ENCODE results near the gene RAB5IF. TPM values are rescaled to one million over a fixed set of nuclear protein-coding genes. Genes with fewer than 3 reads are reported as not detected.
A peak's percentile ranks its signal among the peaks of the same experiment; 100 is the strongest.

RAB5IF gene
- total and polyA plus RNA-seq, 4 experiments from 2014 or later: 63.4 to 212 (median 115) TPM

DNA sequence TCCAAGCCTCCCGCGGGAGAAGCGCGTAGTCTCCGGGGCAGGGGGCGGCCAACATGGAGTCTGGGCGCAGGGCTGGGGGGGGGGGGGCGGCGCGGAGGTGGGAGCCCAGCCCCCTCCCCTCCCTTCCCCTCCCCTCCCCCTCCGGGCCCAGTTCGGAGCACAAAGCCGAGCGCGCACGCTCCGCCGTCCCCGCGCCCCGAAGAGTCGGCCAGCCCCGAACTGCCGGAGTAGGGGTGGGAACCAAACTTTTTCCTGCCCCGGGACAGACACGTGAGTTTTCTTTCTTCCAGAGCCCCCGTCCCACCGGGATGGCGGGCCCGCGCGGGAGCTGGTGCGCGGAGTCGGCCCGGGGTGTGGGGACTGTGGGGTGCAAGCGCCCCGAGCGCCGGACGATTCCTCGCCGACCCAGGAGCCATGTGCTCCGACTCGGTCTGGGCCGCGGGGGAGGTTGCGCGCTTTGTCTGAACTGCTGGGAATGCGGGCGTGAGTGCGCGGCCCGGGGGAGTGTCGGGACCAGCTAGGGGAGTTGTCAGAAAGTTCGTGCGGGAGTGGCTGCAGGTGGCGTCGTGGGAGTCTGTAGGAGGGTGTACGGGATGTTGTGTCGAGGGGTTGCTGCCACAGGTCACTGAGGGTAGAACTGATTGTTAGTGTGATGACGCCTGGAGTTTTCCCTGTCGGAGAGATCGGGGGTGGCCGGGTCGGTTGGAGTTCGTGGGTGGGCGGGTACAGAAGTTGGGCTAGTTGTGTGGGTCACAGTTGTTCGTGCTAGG lies 31.0 kb upstream of the RAB5IF start:
- Histone ChIP-seq H3K27me3 (ENCODE audit: insufficient read depth, low read length) (no peaks in the 10 kb centered on the region), H3K4me3 (ENCODE audit: low read length in 2 of 2) (peak overlapping the region; percentile 23 to 73), H3K4me1 (ENCODE audit: insufficient read depth, low read length) (peaks cover 40% of the 10 kb centered on the region), H3K36me3 (ENCODE audit: insufficient read depth, low read length) (peaks cover 13% of the 10 kb centered on the region), H3K9me3 (ENCODE audit: control insufficient read depth in 1 of 2, low read length in 2 of 2) (no peaks in the 10 kb centered on the region), H3K27ac (ENCODE audit: low read depth, low read length) (peak overlapping the region; percentile 100)
- Mint-ChIP-seq H3K4me1 (peaks cover 24 to 46% (median 32%) of the 10 kb centered on the region in 4 donors), H3K4me3 (peak overlapping the region; percentile 86 to 96 (median 92)), H3K36me3 (peaks cover 0 to 24% of the 10 kb centered on the region in 2 donors), H3K27me3 (no peaks in the 10 kb centered on the region), H3K27ac (peak overlapping the region; percentile 94 to 97 (median 96)), H3K9me3 (peaks cover 0 to 4% (median 0%) of the 10 kb centered on the region in 8 donors)
- POLR2A ChIA-PET (ENCODE audit: partially characterized antibody): interaction anchor here (0.8 to 10.7 kb wide), 9 partner anchors 8 to 620 kb away, joined by 3 to 202 read pairs (median 7); partner anchors contain the start of genes RAB5IF, SCAND1 and SLA2
- CTCF ChIA-PET (ENCODE audit: partially characterized antibody): interaction anchor here (1.2 to 11.4 kb wide), 3 partner anchors 15 to 180 kb away, joined by 3 to 132 read pairs (median 37); partner anchors contain the start of gene RAB5IF
- DNase-seq: peak; percentile 51 to 70 (median 59)
- intact Hi-C loops (cut with micrococcal nuclease): loop anchor here (1.0 to 10.0 kb wide), 2 partner anchors 21 to 620 kb away; partner anchors contain the start of gene SCAND1

DNA sequence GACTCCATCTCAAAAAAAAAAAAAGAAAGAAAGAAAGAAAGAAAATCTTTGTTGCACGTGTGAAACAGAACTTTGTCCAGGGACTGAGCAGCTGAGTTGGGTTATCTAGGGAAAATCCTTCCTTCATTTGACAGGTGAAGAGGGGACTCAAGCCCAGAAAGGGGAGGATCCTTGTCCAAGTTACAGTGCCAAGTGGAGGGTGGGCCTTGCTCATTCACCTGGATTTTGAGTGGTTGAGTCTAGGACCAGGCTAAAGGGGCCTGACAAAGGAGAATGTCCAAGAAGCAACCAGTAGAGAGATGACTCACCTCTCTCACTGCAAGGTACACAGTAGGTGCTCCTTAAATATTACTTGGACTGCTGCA lies 29.5 kb upstream of the RAB5IF start:
- Histone ChIP-seq H3K36me3 (ENCODE audit: insufficient read depth, low read length) (peaks cover 23% of the 10 kb centered on the region), H3K27ac (ENCODE audit: low read depth, low read length) (no peak overlapping the region), H3K27me3 (ENCODE audit: insufficient read depth, low read length) (no peaks in the 10 kb centered on the region), H3K4me3 (ENCODE audit: low read length in 2 of 2) (no peak overlapping the region), H3K4me1 (ENCODE audit: insufficient read depth, low read length) (peaks cover 41% of the 10 kb centered on the region), H3K9me3 (ENCODE audit: control insufficient read depth in 1 of 2, low read length in 2 of 2) (no peaks in the 10 kb centered on the region)
- H3K36me3 Mint-ChIP-seq: peaks cover 9 to 35% of the 10 kb centered on the region in 2 donors
- peaks cover 0 to 7% (median 0%) of the 10 kb centered on the region in 8 donors for H3K9me3 Mint-ChIP-seq
- peaks cover 24 to 53% (median 33%) of the 10 kb centered on the region in 4 donors for H3K4me1 Mint-ChIP-seq
- no peak for DNase-seq
- no peaks in the 10 kb centered on the region for H3K27me3 Mint-ChIP-seq
- ChIA-PET POLR2A (ENCODE audit: partially characterized antibody) (interaction anchor here (0.6 to 10.7 kb wide), 5 partner anchors 16 to 83 kb away, joined by 3 to 202 read pairs (median 4); partner anchors contain the start of gene RAB5IF), CTCF (ENCODE audit: partially characterized antibody) (interaction anchor here (0.7 to 11.4 kb wide), 3 partner anchors 14 to 374 kb away, joined by 3 to 132 read pairs (median 37); partner anchors contain the start of gene RAB5IF)
- H3K4me3 Mint-ChIP-seq: peak overlapping the region in 7 of 8 donors; percentile 45 to 96 (median 89)
- intact Hi-C loops (cut with micrococcal nuclease): loop anchor here (10.0 kb wide), 1 partner anchor 621 kb away; the partner anchor contains the start of gene SCAND1
- H3K27ac Mint-ChIP-seq: peak overlapping the region; percentile 76 to 97 (median 95)

DNA sequence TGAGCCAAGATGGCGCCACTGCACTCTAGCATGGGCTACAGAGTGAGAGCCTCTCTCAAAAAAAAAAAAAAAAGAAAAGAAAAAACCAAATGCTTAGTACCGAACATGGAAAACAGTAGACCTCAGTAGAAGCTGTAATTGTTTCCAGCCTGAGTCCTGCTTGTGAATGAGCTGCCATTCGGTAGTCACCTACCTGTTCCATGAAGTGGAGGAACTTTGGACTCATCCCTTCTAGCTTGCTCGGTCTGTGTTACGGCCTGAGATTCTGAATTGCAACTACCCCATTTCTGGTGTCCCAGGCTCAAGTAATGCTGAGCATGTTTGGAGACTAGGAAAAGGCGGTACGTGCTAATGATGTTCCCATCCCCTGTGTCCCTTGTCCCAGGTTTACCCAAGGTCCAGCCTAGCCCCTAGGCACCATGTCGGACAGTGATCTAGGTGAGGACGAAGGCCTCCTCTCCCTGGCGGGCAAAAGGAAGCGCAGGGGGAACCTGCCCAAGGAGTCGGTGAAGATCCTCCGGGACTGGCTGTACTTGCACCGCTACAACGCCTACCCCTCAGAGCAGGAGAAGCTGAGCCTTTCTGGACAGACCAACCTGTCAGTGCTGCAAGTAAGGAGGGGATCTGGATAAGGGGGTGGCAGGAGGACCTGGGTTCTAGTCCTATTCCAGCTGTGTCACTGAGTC lies 27.1 kb upstream of the RAB5IF start:
- Mint-ChIP-seq H3K27me3 (no peaks in the 10 kb centered on the region), H3K36me3 (peaks cover 14 to 43% of the 10 kb centered on the region in 2 donors), H3K4me3 (no peak overlapping the region), H3K4me1 (peaks cover 23 to 43% (median 32%) of the 10 kb centered on the region in 4 donors), H3K9me3 (peaks cover 0 to 7% (median 0%) of the 10 kb centered on the region in 8 donors), H3K27ac (peak overlapping the region in 1 of 7 donors; percentile 7)
- Histone ChIP-seq H3K36me3 (ENCODE audit: insufficient read depth, low read length) (peaks cover 23% of the 10 kb centered on the region), H3K4me3 (ENCODE audit: low read length in 2 of 2) (no peak overlapping the region), H3K4me1 (ENCODE audit: insufficient read depth, low read length) (peaks cover 42% of the 10 kb centered on the region), H3K9me3 (ENCODE audit: control insufficient read depth in 1 of 2, low read length in 2 of 2) (no peaks in the 10 kb centered on the region), H3K27ac (ENCODE audit: low read depth, low read length) (no peak overlapping the region), H3K27me3 (ENCODE audit: insufficient read depth, low read length) (no peaks in the 10 kb centered on the region)
- CTCF ChIA-PET (ENCODE audit: partially characterized antibody): interaction anchor here (0.7 to 11.4 kb wide), 5 partner anchors 11 to 26 kb away, joined by 3 to 132 read pairs (median 4); partner anchors contain the start of gene RAB5IF
- no peak for DNase-seq
- POLR2A ChIA-PET (ENCODE audit: partially characterized antibody): interaction anchor here (1.0 to 10.7 kb wide), 3 partner anchors 14 to 27 kb away, joined by 3 to 202 read pairs (median 3); partner anchors contain the start of gene RAB5IF
- intact Hi-C loops (cut with micrococcal nuclease): loop anchor here (10.0 kb wide), 1 partner anchor 624 kb away; the partner anchor contains the start of gene SCAND1

DNA sequence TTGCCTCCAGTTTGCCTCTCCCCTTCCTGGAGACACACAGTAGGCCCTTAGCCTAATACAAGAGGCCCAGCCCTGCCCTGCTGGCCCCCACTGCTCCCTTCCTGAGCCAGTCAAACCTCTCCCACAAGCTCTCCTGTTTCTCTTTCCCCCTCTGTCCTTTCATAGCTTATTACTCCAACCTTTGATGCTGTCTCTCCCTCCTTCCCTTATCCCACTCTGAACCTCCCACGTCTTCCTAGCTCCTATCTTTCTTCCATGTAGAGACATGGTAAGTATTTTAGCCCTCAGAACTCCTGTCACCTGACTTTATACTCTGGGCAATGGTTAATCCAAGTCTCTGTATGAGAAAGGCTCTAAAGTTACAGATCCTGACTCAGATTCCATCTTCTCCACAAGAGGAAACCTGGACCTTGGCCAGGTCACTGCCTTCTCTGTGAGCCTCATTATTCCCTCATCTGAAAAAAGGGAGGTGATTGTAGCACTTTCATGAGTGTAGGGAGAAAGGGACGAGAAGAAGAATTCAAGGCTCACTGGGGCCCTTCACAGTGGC lies 25.5 kb upstream of the RAB5IF start:
- Mint-ChIP-seq H3K27ac (peak overlapping the region in 6 of 7 donors; percentile 24 to 84 (median 72)), H3K4me3 (peak overlapping the region in 1 of 8 donors; percentile 11), H3K27me3 (no peaks in the 10 kb centered on the region), H3K4me1 (peaks cover 19 to 36% (median 27%) of the 10 kb centered on the region in 4 donors), H3K36me3 (peaks cover 19 to 43% of the 10 kb centered on the region in 2 donors), H3K9me3 (peaks cover 0 to 3% (median 0%) of the 10 kb centered on the region in 8 donors)
- Histone ChIP-seq H3K27ac (ENCODE audit: low read depth, low read length) (no peak overlapping the region), H3K4me1 (ENCODE audit: insufficient read depth, low read length) (peaks cover 38% of the 10 kb centered on the region), H3K9me3 (ENCODE audit: control insufficient read depth in 1 of 2, low read length in 2 of 2) (no peaks in the 10 kb centered on the region), H3K27me3 (ENCODE audit: insufficient read depth, low read length) (no peaks in the 10 kb centered on the region), H3K36me3 (ENCODE audit: insufficient read depth, low read length) (peaks cover 23% of the 10 kb centered on the region), H3K4me3 (ENCODE audit: low read length in 2 of 2) (no peak overlapping the region)
- ChIA-PET POLR2A (ENCODE audit: partially characterized antibody) (interaction anchor here (10.7 kb wide), 1 partner anchor 12 kb away, joined by 202 read pairs; no protein-coding TSS in a partner anchor), CTCF (ENCODE audit: partially characterized antibody) (interaction anchor here (11.4 kb wide), 1 partner anchor 10 kb away, joined by 132 read pairs; no protein-coding TSS in a partner anchor)
- intact Hi-C loops (cut with micrococcal nuclease): loop anchor here (10.0 kb wide), 1 partner anchor 625 kb away; the partner anchor contains the start of gene SCAND1
- DNase-seq: no peak

DNA sequence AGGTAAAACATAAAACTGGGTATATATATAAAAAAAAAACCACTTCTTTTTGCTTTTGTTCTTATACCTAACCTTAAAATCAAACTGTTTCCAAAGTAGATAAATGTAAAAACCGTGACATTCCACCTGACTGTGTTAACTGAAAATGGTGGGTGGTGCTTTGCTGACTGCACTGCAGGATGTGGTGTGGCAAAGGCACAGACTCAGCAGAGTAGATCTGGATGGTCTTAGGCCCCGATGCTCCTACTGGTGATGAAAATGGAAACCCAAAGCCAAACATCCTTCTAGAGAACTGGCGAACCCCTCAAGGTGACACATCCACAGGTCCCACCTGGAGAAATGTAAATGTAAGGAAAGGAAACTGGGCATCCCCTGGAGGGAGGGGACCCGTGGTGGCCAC lies 23.3 kb upstream of the RAB5IF start:
- H3K4me1 ChIP-seq (ENCODE audit: insufficient read depth, low read length): peaks cover 22% of the 10 kb centered on the region
- H3K36me3 Mint-ChIP-seq: peaks cover 26 to 40% of the 10 kb centered on the region in 2 donors
- H3K9me3 ChIP-seq (ENCODE audit: control insufficient read depth in 1 of 2, low read length in 2 of 2): no peaks in the 10 kb centered on the region
- ChIA-PET POLR2A (ENCODE audit: partially characterized antibody) (interaction anchor here (1.0 to 1.4 kb wide), 2 partner anchors 9 to 10 kb away, joined by 3 read pairs; partner anchors contain the start of gene TGIF2), CTCF (ENCODE audit: partially characterized antibody) (no interaction called here)
- peaks cover 23% of the 10 kb centered on the region for H3K36me3 ChIP-seq (ENCODE audit: insufficient read depth, low read length)
- no peaks in the 10 kb centered on the region for H3K27me3 ChIP-seq (ENCODE audit: insufficient read depth, low read length)
- DNase-seq: peak in 1 of 5 donors; percentile 37
- no peaks in the 10 kb centered on the region for H3K27me3 Mint-ChIP-seq
- intact Hi-C loops (cut with micrococcal nuclease): no loop called here
- H3K27ac Mint-ChIP-seq: peak overlapping the region; percentile 67 to 91 (median 85)
- H3K9me3 Mint-ChIP-seq: peaks cover 0 to 2% (median 0%) of the 10 kb centered on the region in 8 donors
- H3K4me1 Mint-ChIP-seq: peaks cover 8 to 27% (median 19%) of the 10 kb centered on the region in 4 donors
- H3K27ac ChIP-seq (ENCODE audit: low read depth, low read length): no peak overlapping the region
- H3K4me3 ChIP-seq (ENCODE audit: low read length in 2 of 2): no peak overlapping the region
- peak overlapping the region in 2 of 8 donors; percentile 29 to 48 for H3K4me3 Mint-ChIP-seq

DNA sequence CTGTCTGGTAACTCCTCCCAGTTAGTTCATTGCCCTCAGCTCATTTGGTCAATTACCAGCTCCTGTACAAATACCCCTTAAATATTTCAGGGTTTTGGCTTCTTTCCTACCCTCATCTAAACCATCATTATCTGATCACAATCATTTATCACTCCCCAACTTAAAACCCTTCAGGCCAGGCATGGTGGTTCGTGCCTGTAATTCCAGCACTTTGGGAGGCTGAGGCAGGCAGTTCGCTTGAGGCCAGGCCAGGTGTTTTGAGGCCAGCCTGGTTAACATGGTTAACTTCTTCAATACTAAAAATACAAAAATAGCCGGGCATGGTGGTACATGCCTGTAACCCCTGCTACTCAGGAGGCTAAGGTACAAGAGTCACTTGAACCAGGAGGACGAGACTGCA lies 22.8 kb upstream of the RAB5IF start:
- no peak for DNase-seq
- Histone ChIP-seq H3K27me3 (ENCODE audit: insufficient read depth, low read length) (no peaks in the 10 kb centered on the region), H3K4me1 (ENCODE audit: insufficient read depth, low read length) (peaks cover 22% of the 10 kb centered on the region), H3K27ac (ENCODE audit: low read depth, low read length) (no peak overlapping the region), H3K9me3 (ENCODE audit: control insufficient read depth in 1 of 2, low read length in 2 of 2) (no peaks in the 10 kb centered on the region), H3K4me3 (ENCODE audit: low read length in 2 of 2) (no peak overlapping the region), H3K36me3 (ENCODE audit: insufficient read depth, low read length) (peaks cover 23% of the 10 kb centered on the region)
- Mint-ChIP-seq H3K9me3 (peaks cover 0 to 2% (median 0%) of the 10 kb centered on the region in 8 donors), H3K4me3 (no peak overlapping the region), H3K4me1 (peaks cover 10 to 32% (median 22%) of the 10 kb centered on the region in 4 donors), H3K36me3 (peaks cover 26 to 40% of the 10 kb centered on the region in 2 donors), H3K27me3 (no peaks in the 10 kb centered on the region), H3K27ac (peak overlapping the region; percentile 23 to 91 (median 78))
- ChIA-PET CTCF (ENCODE audit: partially characterized antibody) (no interaction called here), POLR2A (ENCODE audit: partially characterized antibody) (interaction anchor here (1.0 to 1.4 kb wide), 3 partner anchors 9 to 13 kb away, joined by 3 read pairs; partner anchors contain the start of gene TGIF2)
- intact Hi-C loops (cut with micrococcal nuclease): no loop called here

Measured in CD4-positive, alpha-beta memory T cell (primary cell).